AG09319 (cell line): ENCODE data around the gene TPP2.

Source experiments
- DNase-seq: peaks from one replicate; pipeline ENCODE4 v3.0.0-alpha.2; 2010; ENCODE audit warnings: low read depth; ENCODE audit errors: extremely low read depth
- TF ChIP-seq, protein P1 (sequence below): IDR thresholded peaks from 2 replicates; pipeline ENCODE4 v1.5.1; 2011; ENCODE audit warnings: low read depth, mild to moderate bottlenecking, inconsistent platforms, low read length, moderate library complexity

Gene TPP2

GRCh38 chr13:102718746-102719145 is 122.0 kb downstream of the TPP2 start:
- DNase-seq = no peak
- TF ChIP-seq, protein P1, sequence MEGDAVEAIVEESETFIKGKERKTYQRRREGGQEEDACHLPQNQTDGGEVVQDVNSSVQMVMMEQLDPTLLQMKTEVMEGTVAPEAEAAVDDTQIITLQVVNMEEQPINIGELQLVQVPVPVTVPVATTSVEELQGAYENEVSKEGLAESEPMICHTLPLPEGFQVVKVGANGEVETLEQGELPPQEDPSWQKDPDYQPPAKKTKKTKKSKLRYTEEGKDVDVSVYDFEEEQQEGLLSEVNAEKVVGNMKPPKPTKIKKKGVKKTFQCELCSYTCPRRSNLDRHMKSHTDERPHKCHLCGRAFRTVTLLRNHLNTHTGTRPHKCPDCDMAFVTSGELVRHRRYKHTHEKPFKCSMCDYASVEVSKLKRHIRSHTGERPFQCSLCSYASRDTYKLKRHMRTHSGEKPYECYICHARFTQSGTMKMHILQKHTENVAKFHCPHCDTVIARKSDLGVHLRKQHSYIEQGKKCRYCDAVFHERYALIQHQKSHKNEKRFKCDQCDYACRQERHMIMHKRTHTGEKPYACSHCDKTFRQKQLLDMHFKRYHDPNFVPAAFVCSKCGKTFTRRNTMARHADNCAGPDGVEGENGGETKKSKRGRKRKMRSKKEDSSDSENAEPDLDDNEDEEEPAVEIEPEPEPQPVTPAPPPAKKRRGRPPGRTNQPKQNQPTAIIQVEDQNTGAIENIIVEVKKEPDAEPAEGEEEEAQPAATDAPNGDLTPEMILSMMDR = no peak

DNA sequence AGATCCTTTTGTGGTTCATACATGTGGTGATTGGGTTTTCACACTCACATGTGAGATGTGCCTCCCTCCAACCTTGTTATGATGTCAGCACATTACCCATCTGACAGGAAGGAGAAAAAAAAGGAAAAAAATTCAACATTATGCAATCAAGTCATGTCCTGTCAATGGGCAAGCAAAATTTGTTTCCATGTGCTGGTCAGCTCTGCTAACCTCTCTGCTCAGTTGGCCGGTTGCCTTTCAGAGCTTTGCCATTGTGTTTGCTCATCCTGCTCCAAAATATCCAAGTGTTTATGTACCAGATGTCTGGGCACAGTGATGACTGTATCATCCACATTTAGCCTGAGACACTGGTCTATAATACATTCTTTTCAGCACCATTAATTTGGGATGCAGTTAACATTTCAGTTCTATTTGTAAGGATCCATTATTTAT is 125.0 kb downstream of the TPP2 start:
- TF ChIP-seq, protein P1 = no peak

GRCh38 chr13:102724923-102725322 is 128.1 kb downstream of the TPP2 start:
- no peak for DNase-seq
- TF ChIP-seq, protein P1 = peak; percentile 62

More for the DNA sequence above, 125.0 kb downstream of the TPP2 start:
- DNase-seq = no peak

DNA sequence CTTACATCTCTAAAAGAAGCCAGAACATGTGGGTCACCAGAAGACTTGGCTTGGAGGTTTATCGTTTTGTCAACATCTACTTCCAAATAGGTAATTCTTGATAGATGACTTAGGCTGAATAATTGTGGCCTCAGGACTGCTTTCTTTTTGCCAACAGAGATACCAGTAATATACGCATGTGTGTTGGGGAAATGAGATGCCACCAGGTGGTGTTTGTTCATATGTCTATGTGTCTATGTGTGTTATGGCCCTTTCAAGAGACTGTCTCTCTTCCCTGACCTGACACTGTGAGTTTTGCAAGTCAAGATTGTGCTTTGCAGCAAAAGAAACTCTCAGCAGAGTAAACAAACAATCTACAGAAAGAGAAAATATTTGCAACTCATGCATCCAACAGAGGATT is 129.6 kb downstream of the TPP2 start:
- no peak for DNase-seq
- TF ChIP-seq, protein P1 = no peak; the same call in 1 of the 2 replicates
